GM13976 (cell line): Measurements from ENCODE around the gene CCDC120.

Experiments used
- DNase-seq: peaks from one replicate; pipeline ENCODE4 v3.0.0; 2012; ENCODE audit warnings: low spot score
- in situ Hi-C: fragments of 300-500 bp; cut with MboI; formaldehyde crosslinking; loops from one replicate; pipeline ENCODE4 v1.12.0; 2022; ENCODE audit warnings: low sequenced_read_pairs, mixed read lengths, inconsistent platforms; ENCODE audit not compliant: unreplicated experiment
- TF ChIP-seq, protein P1 (sequence below): IDR thresholded peaks from 2 replicates; pipeline ENCODE4 v1.5.1; 2012; ENCODE audit warnings: borderline replicate concordance, mild to moderate bottlenecking; ENCODE audit not compliant: insufficient read depth; ENCODE audit errors: extremely low read depth, missing control alignments, control extremely low read depth

CCDC120 gene

DNA sequence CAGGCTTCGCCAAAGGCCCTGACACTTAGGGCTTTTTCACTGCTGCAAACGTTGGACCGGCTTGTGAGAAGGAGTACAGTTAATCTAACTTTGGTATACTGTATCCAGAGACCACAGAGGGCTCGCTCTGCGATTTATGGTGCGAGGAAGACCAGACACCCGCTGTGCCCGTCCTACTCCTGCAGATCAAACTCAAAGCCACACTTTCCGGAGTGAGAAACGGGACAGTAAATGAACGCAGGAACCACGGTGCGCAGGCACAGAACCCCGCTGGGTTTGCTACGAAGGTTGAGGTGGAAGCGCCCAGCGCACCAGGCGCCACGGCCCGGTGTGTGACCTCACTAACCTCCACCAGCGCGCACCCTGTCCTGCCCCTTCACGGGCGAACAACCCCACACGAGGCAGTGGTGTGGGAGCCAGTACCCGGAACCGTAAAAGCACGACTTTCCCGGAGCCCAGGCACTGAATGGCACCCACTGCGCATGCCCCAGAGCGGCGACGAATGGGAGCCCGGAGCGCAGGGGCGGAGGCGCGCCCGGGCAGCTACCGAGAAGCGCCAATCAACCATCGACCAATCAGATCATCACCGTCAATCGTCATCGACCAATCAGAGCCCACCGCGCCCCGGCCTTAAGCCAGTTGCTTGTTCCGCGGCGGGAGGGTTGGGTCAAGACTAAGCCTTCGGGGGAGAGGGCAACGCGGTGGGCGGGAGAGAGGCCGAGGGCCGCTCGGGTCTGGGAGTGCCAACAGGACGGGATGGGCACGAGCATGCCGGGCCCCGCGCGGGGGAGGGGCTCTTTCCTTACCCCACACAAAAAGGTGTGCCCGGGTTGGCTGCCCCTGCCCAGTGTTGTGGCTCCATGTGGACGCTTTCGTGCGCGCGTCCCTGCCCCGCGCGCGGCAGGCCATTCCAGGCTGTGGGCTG, 42.2 kb downstream of the CCDC120 start:
- peak; percentile 98 for DNase-seq
- in situ Hi-C loops = no loop called here
- TF ChIP-seq, protein P1, sequence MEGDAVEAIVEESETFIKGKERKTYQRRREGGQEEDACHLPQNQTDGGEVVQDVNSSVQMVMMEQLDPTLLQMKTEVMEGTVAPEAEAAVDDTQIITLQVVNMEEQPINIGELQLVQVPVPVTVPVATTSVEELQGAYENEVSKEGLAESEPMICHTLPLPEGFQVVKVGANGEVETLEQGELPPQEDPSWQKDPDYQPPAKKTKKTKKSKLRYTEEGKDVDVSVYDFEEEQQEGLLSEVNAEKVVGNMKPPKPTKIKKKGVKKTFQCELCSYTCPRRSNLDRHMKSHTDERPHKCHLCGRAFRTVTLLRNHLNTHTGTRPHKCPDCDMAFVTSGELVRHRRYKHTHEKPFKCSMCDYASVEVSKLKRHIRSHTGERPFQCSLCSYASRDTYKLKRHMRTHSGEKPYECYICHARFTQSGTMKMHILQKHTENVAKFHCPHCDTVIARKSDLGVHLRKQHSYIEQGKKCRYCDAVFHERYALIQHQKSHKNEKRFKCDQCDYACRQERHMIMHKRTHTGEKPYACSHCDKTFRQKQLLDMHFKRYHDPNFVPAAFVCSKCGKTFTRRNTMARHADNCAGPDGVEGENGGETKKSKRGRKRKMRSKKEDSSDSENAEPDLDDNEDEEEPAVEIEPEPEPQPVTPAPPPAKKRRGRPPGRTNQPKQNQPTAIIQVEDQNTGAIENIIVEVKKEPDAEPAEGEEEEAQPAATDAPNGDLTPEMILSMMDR = no peak

DNA sequence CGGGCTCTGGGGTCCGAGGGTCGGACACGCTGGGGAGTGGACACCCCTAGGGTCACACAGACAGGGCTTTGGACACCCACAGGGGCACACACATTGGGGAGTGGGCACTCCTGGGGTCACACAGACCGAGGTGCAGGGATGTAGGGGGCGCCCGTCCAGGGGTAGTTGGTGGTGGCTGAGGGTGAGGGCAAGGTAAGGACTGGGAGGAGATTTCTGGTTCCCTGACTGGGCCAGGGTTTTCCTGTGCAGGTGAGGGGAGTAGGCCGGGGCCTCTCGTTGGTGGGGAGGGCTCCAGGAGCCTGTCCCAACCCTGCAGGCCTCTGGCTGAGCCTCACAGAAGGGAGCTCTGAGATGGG, 42.8 kb downstream of the CCDC120 start:
- in situ Hi-C loops = no loop called here
- DNase-seq = no peak
- TF ChIP-seq, protein P1 = no peak

DNA sequence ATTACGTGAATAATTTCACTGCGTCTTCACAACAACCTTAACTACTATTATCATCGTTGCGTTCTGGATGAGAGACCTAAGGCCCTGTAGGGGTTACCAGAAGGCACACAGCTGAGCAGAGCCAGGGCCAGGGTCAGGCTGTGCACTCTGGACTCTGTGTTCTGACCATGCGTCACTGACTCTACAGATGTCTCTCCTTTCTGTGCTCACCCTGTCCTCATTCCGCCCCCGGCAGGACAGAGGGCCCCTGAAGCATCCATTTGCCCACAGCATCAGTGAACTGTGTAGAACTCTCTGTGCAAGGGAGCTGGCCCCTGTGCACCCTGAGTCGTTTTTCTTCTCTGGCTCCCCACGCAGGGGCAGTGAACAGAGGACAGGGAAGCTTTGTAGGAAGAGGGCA, 43.4 kb downstream of the CCDC120 start:
- TF ChIP-seq, protein P1 = no peak
- DNase-seq = no peak
- in situ Hi-C loops = no loop called here

DNA sequence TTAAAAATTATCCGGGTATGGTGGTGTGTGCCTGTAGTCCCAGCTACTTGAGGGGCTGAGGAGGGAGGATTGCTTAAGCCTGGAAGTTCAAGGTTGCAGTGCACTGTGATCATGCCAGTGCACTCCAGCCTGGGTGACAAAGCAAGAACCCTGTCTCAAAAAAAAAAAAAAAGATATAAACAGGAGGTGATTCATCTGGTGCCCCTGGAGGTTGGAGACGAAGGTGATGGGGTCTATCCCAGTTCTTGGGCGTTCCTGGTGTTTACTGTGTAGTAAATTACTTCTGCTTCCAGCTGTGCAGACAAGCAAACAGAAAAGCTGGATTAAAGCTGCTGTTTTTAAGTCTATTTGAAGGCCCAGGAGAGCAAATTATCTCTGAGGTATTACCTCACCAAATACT, 44.8 kb downstream of the CCDC120 start:
- DNase-seq = no peak
- TF ChIP-seq, protein P1 = no peak
- in situ Hi-C loops = no loop called here

DNA sequence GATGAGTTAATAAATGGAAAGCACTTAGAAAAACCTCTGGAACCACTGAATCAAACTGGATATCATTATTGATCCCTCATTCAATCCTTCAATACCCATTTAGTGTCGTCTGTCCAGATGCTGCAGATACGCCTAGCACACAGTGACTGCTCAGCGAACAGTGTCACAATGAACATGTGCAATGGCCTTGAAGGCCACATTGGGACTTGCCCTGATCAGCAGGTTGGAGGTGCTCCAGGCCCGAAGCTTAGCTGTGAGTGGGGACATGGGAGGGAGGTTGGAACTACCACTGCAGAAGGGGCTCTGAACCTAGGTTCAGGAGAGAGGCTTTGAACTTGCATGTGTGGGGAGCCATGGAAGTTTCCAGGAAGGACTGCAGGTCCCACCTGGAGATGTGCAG, 47.5 kb downstream of the CCDC120 start:
- DNase-seq = no peak
- in situ Hi-C loops = no loop called here
- TF ChIP-seq, protein P1 = no peak

DNA sequence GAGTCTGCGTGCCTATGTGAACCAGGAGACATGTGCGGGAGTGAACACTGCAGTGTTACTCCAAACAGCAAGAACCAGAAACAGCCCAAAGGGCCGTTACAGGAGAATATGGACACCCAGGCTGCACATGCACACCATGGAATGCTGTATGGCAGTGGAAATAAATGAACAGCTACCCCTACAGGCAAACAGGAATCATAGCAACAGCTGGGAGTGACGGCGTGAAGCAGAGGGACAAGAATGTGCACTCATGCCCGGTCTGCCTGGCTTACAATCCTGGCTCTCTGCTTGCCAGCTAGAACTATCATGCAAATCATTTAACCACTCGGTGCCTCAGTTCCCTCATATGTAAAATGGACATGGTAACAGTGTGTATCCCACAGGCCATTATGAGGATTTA, 48.1 kb downstream of the CCDC120 start:
- TF ChIP-seq, protein P1 = no peak
- in situ Hi-C loops = no loop called here
- DNase-seq = no peak

DNA sequence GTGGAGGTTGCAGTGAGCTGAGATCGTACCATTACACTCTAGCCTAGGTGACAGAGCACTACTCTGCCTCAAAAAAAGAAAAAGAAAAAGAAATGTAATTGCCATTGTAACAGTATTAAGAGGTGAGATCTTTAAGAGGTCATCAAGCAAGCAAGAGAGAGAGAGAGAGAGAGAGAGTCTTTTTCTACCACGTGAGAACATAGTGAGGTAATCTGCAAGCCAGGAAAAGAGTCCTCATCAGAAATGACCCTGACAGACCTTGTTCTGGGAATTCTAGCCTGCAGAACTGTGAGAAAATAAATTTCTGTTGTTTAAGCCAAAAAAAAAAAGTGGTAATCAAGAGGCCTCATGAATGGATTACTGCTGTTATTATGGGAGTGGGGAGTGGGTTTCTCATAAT, 49.8 kb downstream of the CCDC120 start:
- in situ Hi-C loops = no loop called here
- TF ChIP-seq, protein P1 = no peak
- DNase-seq = no peak
